GM18520 (cell line): ENCODE results near the gene TMEM131L.

Source experiments
- ATAC-seq: cut with Tn5 transposase; IDR thresholded peaks from one replicate; pipeline ENCODE4 v1.9.1; 2021; ENCODE audit not compliant: unreplicated experiment

The TMEM131L gene

DNA sequence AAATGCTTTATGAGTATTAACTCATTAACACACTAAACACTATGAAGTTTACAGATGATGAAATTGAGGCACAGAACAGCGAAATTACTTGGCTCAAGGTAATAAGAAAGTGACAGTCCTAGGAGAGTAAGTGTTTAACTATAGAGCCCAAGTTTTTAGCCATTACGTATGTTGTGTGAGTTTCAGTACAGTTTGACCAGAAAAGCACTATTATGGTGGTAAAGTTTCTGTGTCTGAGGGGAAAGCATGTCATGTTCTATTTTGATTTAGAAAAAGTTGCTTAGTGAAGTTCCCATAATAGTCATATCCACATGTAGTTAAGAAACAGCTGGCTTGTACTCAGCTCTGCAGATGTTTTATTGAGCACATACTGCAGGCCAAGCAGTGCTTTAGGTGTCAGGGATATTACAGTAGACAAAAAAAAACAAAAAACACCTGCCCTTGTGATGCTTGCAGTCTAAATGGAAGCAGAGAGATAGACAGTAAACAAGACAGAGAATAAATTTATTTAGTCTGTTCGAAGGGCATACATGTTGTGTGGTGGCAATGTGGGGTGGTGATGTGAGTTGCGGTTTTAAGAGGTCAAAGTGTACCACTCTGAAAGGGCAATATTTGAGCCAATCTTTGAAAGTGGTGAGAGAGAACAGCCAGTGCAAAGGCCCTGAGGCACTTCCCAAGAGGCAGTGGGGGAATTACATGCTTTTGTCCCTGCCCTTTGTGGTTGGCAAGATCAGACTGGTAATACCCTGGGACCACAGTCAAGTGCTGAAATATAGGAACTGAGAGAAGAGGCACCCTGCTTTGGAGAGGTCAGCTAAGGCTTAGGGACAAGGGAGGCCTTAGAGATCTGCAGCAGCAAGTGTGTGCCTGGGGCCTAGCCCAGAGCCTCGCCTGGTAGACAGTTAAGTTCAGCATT is 6.2 kb downstream of the TMEM131L start:
- peak; percentile 47 for ATAC-seq

GRCh38 chr4:153474251-153474650 is 8.1 kb downstream of the TMEM131L start:
- ATAC-seq: no peak

GRCh38 chr4:153476829-153477574 is 10.8 kb downstream of the TMEM131L start:
- no peak for ATAC-seq

DNA sequence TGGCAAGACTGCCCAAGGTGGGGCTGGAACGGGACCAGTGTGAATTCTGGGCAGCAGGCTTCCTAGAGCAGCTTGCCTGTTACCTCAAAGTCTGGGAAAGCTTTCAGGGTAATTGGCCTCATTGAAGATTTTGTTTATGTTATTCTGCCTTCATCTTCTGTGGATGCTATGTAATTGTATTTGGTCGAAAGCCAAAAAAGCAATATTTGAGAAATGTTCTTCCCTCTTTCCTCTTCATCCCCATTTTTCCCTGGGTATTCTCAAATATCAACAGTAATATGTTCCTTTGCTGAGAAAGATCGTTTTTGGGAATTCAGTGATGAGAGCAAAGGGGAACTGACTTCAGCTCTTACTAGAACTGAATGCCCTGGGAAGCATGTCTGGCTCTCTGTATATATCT is 12.9 kb downstream of the TMEM131L start:
- no peak for ATAC-seq

DNA sequence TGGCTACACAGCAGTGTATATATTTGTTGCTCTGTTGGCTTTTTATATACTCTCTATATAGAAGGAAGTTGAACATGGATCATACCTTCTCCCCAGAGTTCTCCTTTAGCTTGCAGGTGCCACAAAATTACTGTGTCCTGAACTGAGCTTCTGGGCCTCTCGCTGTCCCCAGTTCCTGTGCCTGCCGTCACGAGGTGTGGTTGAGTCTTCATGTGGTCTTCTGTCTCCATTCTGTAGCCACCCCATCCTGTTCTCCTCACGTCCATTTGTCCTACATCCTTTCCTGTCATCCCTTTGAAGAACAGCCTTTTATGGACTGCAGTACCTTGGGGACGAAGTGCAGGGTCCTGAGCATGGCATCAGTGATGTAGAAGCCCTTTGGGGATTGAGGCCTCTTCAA is 14.5 kb downstream of the TMEM131L start:
- ATAC-seq: no peak

DNA sequence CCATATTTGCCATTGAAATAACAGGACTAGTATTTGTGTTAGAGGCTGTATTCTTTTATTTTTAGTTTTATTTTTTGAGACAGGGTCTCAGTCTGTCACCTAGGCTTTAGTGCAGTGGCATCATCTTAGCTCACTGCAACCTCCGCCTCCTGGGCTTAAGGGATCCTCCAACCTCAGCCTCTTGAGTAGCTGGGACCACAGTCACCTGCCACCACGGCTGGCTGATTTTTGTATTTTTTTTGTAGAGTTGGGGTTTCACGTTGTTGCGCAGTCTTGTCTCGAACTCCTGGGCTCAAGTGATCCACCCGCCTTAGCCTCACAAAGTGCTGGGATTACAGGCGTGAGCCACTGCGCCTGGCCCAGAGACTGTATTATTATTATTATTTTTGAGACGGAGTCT is 15.3 kb downstream of the TMEM131L start:
- ATAC-seq: no peak

- no peak for ATAC-seq
These were observed 17.6 kb downstream of the TMEM131L start for GRCh38 chr4:153483432-153484418.

GRCh38 chr4:153485359-153485758 is 19.2 kb downstream of the TMEM131L start:
- no peak for ATAC-seq

DNA sequence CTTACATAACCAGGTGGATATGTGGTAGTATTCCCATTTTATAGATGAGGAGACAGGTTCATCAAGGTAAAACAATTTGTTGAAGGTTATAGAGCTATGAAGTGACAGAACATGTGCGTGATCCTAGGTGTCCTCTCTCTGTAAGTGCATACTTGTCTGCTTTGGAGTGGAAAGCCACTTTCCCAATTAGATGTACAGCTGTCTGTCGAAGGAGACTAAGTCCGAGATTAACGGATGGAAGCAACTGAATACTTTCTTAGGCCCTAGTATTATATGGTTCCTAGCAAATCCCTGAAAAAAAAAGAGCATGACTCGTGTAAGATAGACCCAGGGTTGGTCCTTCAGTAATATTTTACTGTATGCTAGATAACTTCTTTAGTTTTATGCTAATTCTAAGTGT is 19.7 kb downstream of the TMEM131L start:
- no peak for ATAC-seq

DNA sequence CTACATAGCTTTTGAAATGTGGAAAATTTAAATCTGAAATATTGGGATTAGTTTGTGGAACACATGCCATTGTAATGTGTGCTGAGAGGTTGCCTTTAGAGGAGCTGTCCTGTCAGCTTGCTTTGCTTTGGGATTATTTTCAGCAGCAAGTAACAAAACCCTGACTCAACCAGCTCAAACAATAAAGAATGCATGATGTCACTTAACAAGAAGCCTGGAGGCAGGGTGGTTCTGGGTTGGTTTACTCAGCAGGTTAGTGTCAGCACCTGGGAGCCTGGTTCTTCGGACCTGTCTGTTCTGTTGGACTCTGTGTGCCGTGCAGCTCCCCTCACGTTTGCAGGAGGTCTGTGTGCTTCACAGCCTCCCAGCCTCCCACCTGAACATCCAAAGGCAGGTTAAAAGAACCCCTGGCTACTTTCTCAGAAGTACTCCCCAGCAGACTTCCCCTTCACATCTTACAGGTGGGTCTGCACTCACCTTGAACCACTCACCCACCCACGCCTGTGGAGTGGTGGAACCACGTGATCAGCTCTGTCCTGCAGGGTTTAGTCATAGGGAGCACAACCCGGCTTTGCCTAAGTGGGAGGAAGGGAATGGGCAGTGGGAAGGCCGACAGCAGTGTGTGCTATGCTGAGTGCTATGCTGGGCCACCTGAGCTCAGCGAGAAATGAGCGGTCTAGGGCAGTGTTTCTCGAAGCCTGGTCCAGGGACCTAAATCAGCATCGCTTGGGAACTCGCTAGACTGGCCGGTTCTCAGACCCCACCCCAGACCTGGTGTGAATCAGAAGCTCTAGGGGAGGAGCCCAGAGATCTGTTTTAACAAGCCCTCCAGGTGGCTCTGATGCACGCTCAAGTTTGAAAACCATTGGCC is 20.4 kb downstream of the TMEM131L start:
- no peak for ATAC-seq

DNA sequence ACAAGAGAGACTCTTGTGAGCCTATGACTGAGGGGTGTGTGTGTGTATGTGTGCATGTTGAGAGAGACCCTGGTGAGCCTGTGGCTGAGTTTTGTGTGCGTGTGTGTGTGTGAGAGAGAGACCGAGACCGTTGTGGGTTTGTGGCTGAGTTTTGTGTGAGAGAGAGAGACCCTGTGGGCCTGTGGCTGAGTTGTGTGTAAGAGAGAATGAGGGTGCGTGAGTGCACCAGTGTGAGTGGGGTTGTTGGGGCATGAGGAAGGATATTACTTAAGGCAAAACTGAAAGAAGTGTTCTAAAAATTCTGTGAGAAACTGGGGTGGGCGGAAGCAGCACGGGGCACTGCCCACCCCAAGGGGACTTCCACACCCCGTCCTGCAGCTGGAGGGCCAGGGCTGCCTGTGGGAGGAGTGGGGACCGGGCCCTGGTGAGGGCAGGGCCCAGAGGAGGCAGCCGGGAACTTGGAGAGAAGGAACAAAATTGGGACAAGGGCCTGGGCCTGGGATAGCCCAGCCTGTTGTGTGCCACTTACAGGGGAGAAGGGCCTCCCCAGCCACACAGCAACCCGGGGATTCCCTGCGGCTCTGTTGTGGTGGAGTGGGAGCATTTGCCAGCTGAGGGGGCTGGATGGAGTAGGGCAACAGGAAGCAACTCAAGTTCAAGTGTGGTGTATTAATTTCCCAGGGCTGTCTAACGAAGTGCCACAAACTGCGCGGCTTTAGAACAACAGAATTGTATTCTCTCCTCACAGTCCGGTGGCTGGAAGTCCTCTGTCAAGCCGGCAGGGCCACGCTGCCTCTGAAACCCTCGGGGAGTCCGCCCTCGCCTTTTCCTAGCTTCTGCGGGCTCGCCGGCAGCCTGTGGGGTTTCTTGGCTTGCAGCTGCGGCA is 22.1 kb downstream of the TMEM131L start:
- ATAC-seq: peak; percentile 43

DNA sequence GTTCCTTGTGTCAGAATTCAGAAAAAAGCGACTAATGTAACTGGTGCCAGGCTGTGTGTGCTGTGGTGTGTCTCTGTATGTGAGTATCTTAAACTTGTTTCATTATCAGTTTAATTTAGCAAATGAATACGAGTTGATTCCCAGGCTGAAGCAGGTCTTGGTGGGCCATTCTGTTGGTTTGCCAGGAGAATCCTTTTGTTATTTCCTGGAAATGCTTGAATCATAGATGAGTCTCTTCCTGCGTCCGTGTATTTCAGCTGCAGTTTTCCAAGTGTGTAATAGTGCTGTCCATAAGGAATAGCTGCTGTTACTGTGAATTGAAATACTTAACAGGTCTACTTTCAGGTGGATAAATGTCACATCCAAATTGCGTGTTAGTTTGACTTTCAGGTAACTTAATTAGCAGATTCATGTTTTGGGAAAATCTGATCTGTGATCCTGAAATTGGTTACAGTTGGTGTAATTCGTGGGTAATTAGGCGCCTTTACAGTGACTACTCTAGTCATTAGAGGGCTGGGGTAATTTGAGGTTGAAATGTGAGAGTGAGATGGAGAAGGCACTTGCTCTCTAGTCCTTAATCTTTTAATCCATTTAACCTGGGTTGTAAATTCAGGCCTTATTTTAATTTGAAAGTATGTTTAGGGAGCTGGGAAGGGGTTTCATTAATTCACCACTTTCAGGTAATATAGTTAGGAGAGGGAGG is 23.8 kb downstream of the TMEM131L start:
- no peak for ATAC-seq

GRCh38 chr4:153490985-153491483 is 24.9 kb downstream of the TMEM131L start:
- no peak for ATAC-seq

DNA sequence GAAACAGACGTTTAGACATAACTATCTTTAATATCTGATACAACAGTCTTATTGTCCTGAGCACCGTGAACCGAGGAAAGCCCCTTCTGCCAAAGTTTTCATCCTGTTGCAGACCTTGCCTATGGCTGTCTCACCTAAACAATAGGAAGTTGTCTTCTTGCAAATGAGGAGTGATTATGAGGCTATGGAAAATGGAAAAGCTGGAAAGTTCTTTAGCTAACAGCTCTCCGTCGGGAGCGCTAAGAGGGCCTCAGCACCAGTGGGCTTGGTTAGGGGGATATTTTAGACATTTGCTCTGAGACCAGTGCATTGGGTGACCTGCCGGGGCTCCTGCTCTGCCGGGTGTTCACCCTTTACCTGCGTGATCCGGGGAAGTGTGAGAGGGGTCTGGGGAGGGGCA is 28.4 kb downstream of the TMEM131L start:
- ATAC-seq: no peak

DNA sequence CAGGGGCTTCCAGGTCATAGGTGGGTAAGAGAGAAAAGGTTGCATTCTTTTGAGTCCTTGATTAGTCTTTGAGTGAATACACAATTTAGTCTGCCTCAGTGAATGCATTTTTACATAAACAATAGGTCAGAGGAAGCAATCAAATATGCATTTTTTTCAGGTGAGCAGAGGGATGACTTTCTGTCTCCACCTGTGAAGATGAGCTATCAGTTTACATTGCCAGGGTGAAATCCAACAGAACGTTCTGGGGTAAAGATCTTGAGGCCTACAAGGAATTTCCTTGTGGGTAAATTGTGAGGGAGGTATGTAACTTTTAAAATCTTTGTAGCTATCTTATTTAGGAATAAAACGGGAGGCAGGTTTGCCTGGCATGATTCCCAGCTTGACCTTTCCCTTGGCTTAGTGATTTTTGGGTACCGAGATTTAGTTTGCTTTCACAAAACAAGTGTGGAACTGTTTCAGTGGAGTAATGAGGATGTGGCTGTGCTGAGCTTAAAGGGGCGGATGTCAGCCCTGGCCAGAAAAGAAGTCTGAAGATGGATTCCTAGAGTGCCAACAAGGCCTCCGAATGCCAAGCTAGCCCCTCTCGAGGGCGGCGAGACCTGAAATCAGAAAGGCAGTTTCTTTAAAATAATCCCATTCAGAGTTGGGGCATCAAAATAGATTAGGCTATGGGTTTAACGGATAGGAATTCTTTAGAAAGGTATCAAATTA is 29.5 kb downstream of the TMEM131L start:
- ATAC-seq: no peak

GRCh38 chr4:153497091-153497531 is 31.0 kb downstream of the TMEM131L start:
- ATAC-seq: no peak
